Activated T-cell treated with anti-CD3 and anti-CD28 coated beads, Interleukin-2, amount 50 U/mL, for 4 hours (primary cell): ENCODE data around the gene DIPK1B. TPM values are rescaled to one million over a fixed set of nuclear protein-coding genes. Genes with fewer than 3 reads are reported as not detected.

ENCODE experiments used
- ATAC-seq, 2 donors: fragments of 200-7000 bp; cut with Tn5 transposase; one replicate each; pipeline ENCODE4 v1.10.0; 2021
- DNase-seq: peaks from one replicate; pipeline ENCODE4 v3.0.0-alpha.2; 2020
- H3K27me3 Mint-ChIP-seq: one replicate; pipeline ENCODE4 v1.8.0; 2021; ENCODE audit warnings: low read depth, mixed read lengths
- H3K36me3 Mint-ChIP-seq: one replicate; pipeline ENCODE4 v1.8.0; 2022; ENCODE audit warnings: mixed read lengths; ENCODE audit not compliant: insufficient read depth
- H3K4me1 Mint-ChIP-seq: one replicate; pipeline ENCODE4 v1.8.0; 2021; ENCODE audit warnings: low read depth, mixed read lengths
- H3K4me3 Mint-ChIP-seq: one replicate; pipeline ENCODE4 v1.8.0; 2021; ENCODE audit warnings: mild to moderate bottlenecking, moderate library complexity, mixed read lengths
- H3K9me3 Mint-ChIP-seq: one replicate; pipeline ENCODE4 v1.8.0; 2021; ENCODE audit warnings: mixed read lengths
- total RNA-seq, 3 donors: library from RNA; stranded (reverse); gene quantifications; one replicate each; pipeline ENCODE4 v1.2.1, GENCODE V29; 2021

The DIPK1B gene
- total RNA-seq, 3 donors from 2014 or later: 0.16 to 0.18 TPM; not detected in 1

DNA sequence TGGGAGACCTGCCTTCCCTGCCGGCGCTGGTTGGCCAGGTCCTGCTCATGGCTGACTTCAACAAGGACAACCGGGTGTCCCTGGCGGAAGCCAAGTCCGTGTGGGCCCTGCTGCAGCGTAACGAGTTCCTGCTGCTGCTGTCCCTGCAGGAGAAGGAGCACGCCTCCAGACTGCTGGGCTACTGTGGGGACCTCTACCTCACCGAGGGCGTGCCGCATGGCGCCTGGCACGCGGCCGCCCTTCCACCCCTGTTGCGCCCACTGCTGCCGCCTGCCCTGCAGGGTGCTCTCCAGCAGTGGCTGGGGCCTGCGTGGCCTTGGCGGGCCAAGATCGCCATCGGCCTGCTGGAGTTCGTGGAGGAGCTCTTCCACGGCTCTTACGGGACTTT lies 10.6 kb downstream of the DIPK1B start:
- ATAC-seq (peak in 1 of 2 donors; percentile 3), DNase-seq (no peak)
- H3K27me3 Mint-ChIP-seq: no peaks in the 10 kb centered on the region
- H3K4me3 Mint-ChIP-seq: no peak overlapping the region
- H3K36me3 Mint-ChIP-seq: peaks cover 31% of the 10 kb centered on the region
- H3K4me1 Mint-ChIP-seq: peaks cover 25% of the 10 kb centered on the region
- no peaks in the 10 kb centered on the region for H3K9me3 Mint-ChIP-seq

DNA sequence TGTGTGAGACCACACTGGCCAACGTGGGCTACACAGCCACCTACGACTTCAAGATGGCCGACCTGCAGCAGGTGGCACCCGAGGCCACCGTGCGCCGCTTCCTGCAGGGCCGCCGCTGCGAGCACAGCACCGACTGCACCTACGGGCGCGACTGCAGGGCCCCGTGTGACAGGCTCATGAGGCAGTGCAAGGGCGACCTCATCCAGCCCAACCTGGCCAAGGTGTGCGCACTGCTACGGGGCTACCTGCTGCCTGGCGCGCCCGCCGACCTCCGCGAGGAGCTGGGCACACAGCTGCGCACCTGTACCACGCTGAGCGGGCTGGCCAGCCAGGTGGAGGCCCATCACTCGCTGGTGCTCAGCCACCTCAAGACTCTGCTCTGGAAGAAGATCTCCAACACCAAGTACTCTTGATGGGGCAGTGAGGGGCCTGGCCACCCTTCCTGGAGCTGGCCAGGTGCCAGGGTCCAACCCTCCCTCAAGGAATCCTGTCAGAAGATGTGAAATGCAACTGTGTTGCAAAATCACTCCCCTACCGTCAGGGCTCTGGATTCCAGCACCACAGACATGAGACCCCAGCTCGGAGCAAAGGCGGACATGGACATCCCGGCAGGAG lies 11.1 kb downstream of the DIPK1B start:
- Mint-ChIP-seq H3K27me3 (no peaks in the 10 kb centered on the region), H3K36me3 (peaks cover 31% of the 10 kb centered on the region), H3K4me3 (peak overlapping the region; percentile 29), H3K4me1 (peaks cover 24% of the 10 kb centered on the region), H3K9me3 (no peaks in the 10 kb centered on the region)
- ATAC-seq (no peak), DNase-seq (no peak)

DNA sequence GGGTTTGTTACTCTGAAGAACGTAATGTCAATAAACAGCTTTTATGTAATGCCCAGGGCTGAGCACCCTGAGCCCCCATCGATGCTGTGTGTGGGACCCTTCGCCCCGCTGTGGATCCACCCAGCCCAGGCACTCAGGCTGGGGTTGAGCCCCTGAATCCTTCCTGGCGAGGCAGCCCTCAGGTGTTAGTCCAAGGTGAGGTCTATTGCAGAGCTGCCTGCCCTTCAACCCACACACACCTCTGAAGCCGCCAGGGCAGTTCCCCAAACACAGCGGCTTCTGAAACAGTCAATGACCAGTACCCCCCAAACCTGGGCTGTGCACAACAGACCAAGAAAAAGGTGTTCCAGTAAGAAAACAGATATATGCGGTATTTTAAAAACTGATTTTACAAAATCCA lies 11.6 kb downstream of the DIPK1B start:
- H3K27me3 Mint-ChIP-seq: no peaks in the 10 kb centered on the region
- H3K36me3 Mint-ChIP-seq: peaks cover 31% of the 10 kb centered on the region
- ATAC-seq: no peak

DNA sequence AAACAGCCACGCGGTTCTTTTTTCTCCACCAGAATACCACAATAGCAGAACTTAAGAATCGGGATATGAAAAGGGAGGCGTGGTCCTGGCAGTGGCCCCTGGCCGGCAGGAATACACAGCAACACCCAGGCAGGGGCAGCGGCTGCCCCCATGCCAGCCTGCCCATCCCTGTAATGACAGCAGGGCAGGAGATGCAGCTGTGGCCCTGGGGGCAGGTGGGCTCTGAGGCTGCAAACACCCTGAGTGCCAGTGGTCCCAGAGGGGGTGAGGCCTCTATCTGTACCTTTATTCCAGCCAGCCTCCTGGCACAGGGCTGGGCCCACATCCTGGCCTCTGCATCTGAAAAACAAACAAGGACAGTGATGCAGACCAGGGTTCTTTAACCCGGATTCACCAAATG lies 12.4 kb downstream of the DIPK1B start:
- H3K4me1 Mint-ChIP-seq: peaks cover 26% of the 10 kb centered on the region
- ATAC-seq (no peak), DNase-seq (no peak)
- H3K9me3 Mint-ChIP-seq: no peaks in the 10 kb centered on the region
- H3K4me3 Mint-ChIP-seq: peak overlapping the region; percentile 25
- no peaks in the 10 kb centered on the region for H3K27me3 Mint-ChIP-seq
- peaks cover 31% of the 10 kb centered on the region for H3K36me3 Mint-ChIP-seq

More for the DNA sequence above, 11.6 kb downstream of the DIPK1B start:
- DNase-seq: no peak
- H3K4me3 Mint-ChIP-seq: peak overlapping the region; percentile 55
- H3K9me3 Mint-ChIP-seq: no peaks in the 10 kb centered on the region
- peaks cover 22% of the 10 kb centered on the region for H3K4me1 Mint-ChIP-seq

DNA sequence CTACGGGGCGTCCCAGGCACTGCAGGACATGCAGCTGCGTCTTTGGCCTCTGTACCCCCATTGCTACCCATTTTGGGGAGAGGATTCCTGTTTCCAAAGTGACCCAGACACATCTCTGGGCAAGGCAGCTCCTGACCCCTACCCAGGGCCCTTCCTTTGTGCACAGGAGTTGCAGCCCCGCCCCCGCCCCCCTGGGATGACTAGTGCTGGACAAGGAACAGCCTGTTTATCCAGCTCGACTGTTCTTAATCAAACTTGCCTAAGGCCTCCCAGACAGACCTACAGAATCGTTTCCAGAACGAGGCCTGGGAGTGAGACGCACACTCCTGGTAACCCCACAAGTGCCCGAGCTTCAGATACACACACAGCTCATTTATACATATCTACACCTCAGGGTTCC lies 13.2 kb downstream of the DIPK1B start:
- Mint-ChIP-seq H3K9me3 (no peaks in the 10 kb centered on the region), H3K36me3 (peaks cover 31% of the 10 kb centered on the region), H3K4me3 (peak overlapping the region; percentile 98), H3K4me1 (peaks cover 27% of the 10 kb centered on the region), H3K27me3 (no peaks in the 10 kb centered on the region)
- ATAC-seq (no peak), DNase-seq (no peak)

DNA sequence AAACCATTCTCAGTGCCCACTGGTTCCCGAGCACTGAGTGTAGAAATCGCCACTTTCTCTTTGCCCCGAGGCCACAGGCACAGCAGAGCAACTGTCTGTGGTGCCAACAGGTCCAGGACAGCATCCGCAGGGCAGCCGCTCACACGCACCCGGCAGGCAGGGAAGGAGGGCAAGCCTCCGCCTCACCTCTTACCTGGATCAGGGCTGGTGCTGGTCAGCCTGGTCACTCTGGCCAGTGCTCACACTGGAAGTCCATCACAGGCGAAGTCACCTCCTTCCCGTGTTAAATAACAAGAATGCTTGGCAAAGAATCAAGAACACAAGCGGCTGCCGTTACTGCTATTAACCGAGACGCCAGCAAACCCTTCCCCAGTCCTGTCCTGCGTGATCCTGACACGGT lies 13.7 kb downstream of the DIPK1B start:
- ATAC-seq: no peak
- Mint-ChIP-seq H3K9me3 (no peaks in the 10 kb centered on the region), H3K4me3 (peak overlapping the region; percentile 98), H3K36me3 (peaks cover 31% of the 10 kb centered on the region), H3K27me3 (no peaks in the 10 kb centered on the region), H3K4me1 (peaks cover 27% of the 10 kb centered on the region)
- DNase-seq: no peak

DNA sequence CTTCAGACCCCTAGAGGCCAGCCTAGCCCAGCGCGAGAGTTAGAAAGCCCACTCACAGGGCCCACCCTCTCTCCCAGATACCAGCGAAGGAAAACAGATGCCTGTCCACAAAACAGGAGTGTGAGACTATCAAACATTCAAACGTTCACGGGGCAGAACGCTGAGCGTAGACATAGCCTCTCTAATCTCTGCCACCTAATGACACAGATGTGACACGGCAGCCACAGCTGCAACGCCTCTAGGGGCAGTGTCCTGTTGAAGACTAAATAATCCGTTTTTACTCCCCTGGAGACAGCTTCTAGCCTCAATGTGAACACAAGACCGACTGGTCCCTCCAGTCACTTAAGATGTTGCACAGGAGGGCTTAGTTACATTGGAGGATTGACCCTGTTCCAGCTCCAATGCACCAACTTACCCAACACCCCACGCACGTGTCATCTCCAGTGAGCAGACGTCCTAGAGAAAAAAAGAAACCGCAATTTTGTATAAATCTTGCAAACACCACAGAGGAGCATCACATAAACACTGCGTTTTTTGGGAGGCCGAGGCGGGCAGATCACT lies 14.3 kb downstream of the DIPK1B start:
- peaks cover 27% of the 10 kb centered on the region for H3K4me1 Mint-ChIP-seq
- no peaks in the 10 kb centered on the region for H3K27me3 Mint-ChIP-seq
- DNase-seq (peak; percentile 35), ATAC-seq (no peak)
- H3K4me3 Mint-ChIP-seq: peak overlapping the region; percentile 98
- no peaks in the 10 kb centered on the region for H3K9me3 Mint-ChIP-seq
- H3K36me3 Mint-ChIP-seq: peaks cover 31% of the 10 kb centered on the region

DNA sequence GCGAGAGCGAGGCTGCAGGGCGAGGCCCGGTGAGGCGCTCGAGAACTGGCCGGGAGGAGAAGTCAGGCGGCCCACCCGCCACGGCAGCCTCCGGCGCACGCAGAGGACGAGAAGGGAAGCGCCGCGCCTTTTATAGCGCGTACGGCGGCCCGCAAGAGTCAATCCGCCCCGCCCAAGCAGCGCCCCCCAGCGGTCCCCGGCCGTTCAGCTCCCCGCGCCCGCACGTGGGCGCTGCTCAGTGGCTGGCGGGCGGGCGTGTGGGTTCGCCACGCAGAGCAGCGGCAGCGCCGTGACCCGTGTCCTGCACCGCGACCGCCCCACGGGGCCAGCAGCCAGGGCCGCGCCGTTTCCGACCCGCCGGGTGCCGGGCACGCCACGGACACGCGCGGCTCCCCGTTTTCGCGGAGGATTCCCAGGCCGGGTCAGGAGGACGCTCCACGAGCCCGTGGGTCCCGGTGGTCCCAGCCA lies 15.7 kb downstream of the DIPK1B start:
- Mint-ChIP-seq H3K36me3 (peaks cover 31% of the 10 kb centered on the region), H3K27me3 (no peaks in the 10 kb centered on the region), H3K4me1 (peaks cover 34% of the 10 kb centered on the region), H3K4me3 (peak overlapping the region; percentile 98), H3K9me3 (no peaks in the 10 kb centered on the region)
- peak; percentile 95 for DNase-seq
- ATAC-seq: peak; percentile 68 to 74

DNA sequence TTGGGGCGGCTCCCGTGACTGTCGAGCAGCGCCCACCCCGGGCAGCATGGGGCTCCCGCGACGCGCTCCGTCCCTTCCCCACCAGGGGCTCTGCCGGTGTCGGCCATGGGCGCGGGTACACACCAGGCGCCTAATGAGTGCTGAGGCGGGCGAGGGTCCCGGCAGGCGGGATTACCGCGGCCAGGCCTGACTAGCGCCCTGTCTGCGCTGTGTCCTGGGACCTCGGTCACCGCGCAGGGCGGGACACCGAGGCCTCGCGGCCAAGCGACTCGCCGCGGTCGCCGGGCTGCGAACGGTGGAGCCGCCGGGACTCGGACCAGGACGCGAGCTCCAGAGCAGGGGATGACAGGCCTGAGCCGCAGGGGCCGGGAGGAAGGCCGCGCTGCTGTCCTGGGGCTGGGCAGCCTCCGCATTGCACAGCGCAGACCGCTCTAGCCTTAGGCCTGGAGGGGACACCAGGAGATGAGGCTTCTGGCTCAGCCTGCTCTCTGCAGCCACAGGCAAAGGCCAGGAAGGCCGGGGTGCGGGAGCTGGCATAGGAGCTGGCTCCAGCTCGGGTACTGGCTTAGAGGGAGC lies 16.3 kb downstream of the DIPK1B start:
- Mint-ChIP-seq H3K9me3 (no peaks in the 10 kb centered on the region), H3K4me3 (peak overlapping the region; percentile 70), H3K4me1 (peaks cover 34% of the 10 kb centered on the region), H3K27me3 (no peaks in the 10 kb centered on the region), H3K36me3 (peaks cover 29% of the 10 kb centered on the region)
- peak; percentile 18 to 33 for ATAC-seq
- DNase-seq: no peak

DNA sequence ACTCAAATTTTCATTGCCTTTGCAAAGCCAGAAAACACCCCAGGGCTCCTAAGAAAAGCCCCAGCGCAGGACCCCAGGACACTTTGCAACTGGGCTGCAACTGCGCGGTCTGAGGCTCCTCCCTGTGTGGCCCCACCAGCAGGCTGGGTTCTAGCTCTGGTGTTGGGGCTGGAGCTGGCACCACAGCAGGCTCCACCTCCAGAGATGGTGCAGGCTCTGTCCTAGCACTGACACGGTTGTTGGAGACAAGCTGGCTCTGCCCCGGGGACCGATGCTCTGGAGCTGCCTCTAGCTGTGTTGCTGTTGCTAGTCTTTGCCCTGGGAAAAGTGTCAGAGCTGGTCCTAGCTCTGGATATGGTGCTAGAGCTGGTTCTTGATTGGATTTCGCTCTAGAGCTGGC lies 16.8 kb downstream of the DIPK1B start:
- ATAC-seq (no peak), DNase-seq (no peak)
- peak overlapping the region; percentile 70 for H3K4me3 Mint-ChIP-seq
- no peaks in the 10 kb centered on the region for H3K27me3 Mint-ChIP-seq
- peaks cover 31% of the 10 kb centered on the region for H3K4me1 Mint-ChIP-seq
- peaks cover 24% of the 10 kb centered on the region for H3K36me3 Mint-ChIP-seq
- no peaks in the 10 kb centered on the region for H3K9me3 Mint-ChIP-seq

DNA sequence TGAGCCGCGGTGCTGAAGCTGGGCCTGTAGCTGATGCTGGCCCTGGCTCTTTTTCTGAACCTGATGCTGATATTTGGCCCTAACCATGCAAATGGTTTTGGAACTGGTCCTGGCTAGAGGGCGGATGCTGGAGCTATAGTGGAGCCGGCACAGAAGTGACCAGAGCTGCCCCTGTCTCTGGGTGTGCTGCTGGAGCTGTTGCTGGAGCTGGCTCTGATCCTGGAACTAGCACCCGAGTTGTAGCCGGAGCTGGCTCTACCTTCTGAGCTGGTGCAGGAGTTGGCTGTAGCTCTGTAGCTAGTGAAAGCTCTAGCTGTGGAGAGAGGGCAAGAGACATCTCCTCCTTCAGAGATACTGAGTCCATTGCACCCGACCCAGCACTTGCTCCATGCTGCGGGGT lies 17.6 kb downstream of the DIPK1B start:
- ATAC-seq: no peak
- Mint-ChIP-seq H3K4me1 (peaks cover 29% of the 10 kb centered on the region), H3K27me3 (no peaks in the 10 kb centered on the region), H3K9me3 (no peaks in the 10 kb centered on the region), H3K36me3 (peaks cover 16% of the 10 kb centered on the region), H3K4me3 (peak overlapping the region; percentile 70)
- DNase-seq: no peak

DNA sequence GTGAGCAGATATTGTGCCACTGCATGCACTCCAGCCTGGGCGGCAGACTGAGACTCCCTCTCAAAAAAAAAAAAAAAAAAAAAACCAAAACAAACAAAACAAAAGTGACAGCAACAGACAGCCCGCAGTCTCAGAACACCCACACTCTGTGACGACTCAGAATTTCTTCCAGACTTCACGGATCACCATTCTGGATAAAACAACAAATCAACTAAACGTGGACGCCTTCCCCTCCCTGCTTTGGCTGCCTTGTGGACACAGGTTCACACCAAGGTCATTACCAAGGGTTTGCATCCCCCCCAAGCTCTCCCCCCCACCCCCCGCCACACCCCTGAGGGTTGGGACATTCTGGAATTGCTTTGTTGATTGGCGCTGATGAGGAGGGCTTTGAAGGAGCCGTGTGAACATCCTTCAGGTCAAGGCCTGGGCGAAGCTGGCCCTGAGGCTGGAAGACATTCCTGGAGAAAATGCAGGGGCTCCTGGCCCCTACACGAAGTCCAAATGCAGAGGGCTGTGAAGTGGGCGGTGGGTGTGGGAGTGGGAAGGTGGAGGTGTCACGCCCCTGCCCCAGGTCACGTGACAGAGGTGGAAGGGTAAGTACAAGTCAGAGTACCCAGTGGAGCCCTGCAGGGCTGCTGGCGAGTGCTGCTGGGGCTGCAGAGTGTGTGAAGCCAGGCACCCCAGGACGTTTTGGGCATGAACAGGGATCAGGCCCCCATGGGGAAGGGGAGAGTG lies 20.2 kb downstream of the DIPK1B start:
- DNase-seq (no peak), ATAC-seq (no peak)
- Mint-ChIP-seq H3K36me3 (no peaks in the 10 kb centered on the region), H3K27me3 (no peaks in the 10 kb centered on the region), H3K4me1 (peaks cover 12% of the 10 kb centered on the region), H3K9me3 (no peaks in the 10 kb centered on the region), H3K4me3 (no peak overlapping the region)

DNA sequence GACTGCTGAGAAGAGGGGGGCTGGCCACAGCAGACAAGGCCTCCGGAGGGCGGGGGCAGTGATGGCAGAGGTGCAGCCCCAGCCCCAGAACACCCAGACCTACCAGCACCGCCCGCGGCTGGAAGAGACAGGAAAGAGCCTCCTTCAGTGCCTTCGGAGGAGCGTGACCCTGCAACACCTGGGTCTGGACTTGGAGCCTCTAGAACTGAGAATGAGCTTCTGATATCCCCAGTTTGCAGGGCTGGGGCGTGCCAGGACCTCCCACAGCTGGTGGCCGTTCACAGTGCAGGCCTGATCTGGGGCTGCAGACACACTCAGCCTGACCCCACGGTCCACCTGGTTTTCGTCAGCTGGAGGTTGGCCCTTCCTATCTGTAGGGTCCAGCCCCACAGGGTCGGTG lies 21.2 kb downstream of the DIPK1B start:
- H3K4me3 Mint-ChIP-seq: no peak overlapping the region
- no peak for DNase-seq
- no peak for ATAC-seq
- no peaks in the 10 kb centered on the region for H3K9me3 Mint-ChIP-seq
- H3K27me3 Mint-ChIP-seq: no peaks in the 10 kb centered on the region
- H3K4me1 Mint-ChIP-seq: peaks cover 12% of the 10 kb centered on the region
- H3K36me3 Mint-ChIP-seq: no peaks in the 10 kb centered on the region

DNA sequence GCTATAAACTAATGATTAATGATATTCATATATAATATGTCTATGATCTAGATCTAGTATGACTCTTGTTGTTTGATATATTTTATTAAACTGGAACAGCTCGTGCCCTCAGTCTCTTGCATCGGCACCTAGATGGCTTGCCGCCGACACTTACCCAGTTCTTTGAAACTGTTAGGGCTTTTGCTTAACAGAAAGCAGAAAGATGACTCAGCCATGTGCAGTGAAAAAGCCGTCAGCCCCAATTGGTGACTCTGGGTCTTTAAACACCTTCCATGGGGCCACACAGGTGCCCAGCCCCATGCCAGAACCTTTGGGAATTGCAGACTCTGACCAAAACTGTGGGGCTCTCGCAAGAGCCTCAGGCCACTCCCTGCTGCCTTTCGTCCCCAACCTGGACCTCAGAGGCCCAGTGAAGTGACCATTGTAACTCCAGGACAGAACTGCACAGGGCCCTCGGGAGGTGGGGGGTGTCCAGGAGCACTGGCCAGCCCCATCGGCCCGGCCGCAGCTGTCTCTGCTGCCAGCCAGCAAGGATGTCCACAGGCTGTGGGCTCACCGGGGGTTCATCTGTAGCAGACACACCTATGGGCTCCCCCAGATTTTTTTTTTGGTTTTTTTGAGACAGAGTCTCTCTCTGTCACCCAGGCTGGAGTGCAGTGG lies 22.6 kb downstream of the DIPK1B start:
- peaks cover 1% of the 10 kb centered on the region for H3K27me3 Mint-ChIP-seq
- ATAC-seq (peak; percentile 59 to 60), DNase-seq (no peak)
- no peak overlapping the region for H3K4me3 Mint-ChIP-seq
- no peaks in the 10 kb centered on the region for H3K9me3 Mint-ChIP-seq
- H3K36me3 Mint-ChIP-seq: no peaks in the 10 kb centered on the region
- peaks cover 7% of the 10 kb centered on the region for H3K4me1 Mint-ChIP-seq
